HG03439 (cell line): ENCODE measurements around the gene HLX.

Experiments used
- ATAC-seq: cut with Tn5 transposase; IDR thresholded peaks from one replicate; pipeline ENCODE4 v1.9.1; 2021; ENCODE audit warnings: mild to moderate bottlenecking, moderate library complexity; ENCODE audit not compliant: unreplicated experiment

HLX gene

GRCh38 chr1:220882061-220882891, 3.0 kb downstream of the HLX start:
- no peak for ATAC-seq

- no peak for ATAC-seq
These were observed 5.1 kb downstream of the HLX start for GRCh38 chr1:220884109-220884980.

- ATAC-seq: no peak
These were observed 6.0 kb downstream of the HLX start for GRCh38 chr1:220884981-220885918.

GRCh38 chr1:220885971-220886370, 6.7 kb downstream of the HLX start:
- no peak for ATAC-seq

- ATAC-seq: no peak
These were observed 7.4 kb downstream of the HLX start for GRCh38 chr1:220886470-220887201.

- no peak for ATAC-seq
These were observed 7.9 kb downstream of the HLX start for GRCh38 chr1:220887202-220887519.

GRCh38 chr1:220887520-220888416, 8.5 kb downstream of the HLX start:
- ATAC-seq: no peak

- ATAC-seq: no peak
These were observed 9.3 kb downstream of the HLX start for GRCh38 chr1:220888417-220888986.

- no peak for ATAC-seq
These were observed 10.1 kb downstream of the HLX start for GRCh38 chr1:220889333-220889732.

- no peak for ATAC-seq
These were observed 10.6 kb downstream of the HLX start for GRCh38 chr1:220889848-220890287.

- ATAC-seq: no peak
These were observed 11.4 kb downstream of the HLX start for GRCh38 chr1:220890602-220891001.

GRCh38 chr1:220891224-220892085, 12.2 kb downstream of the HLX start:
- ATAC-seq: no peak

GRCh38 chr1:220892086-220892376, 12.8 kb downstream of the HLX start:
- no peak for ATAC-seq

- no peak for ATAC-seq
These were observed 13.9 kb downstream of the HLX start for GRCh38 chr1:220892997-220893700.

GRCh38 chr1:220893701-220894024, 14.4 kb downstream of the HLX start:
- ATAC-seq: no peak

GRCh38 chr1:220894025-220894923, 15.0 kb downstream of the HLX start:
- ATAC-seq: no peak

- ATAC-seq: no peak
These were observed 15.6 kb downstream of the HLX start for GRCh38 chr1:220894924-220895256.
